ENCODE data around the gene FLYWCH1.

DNA sequence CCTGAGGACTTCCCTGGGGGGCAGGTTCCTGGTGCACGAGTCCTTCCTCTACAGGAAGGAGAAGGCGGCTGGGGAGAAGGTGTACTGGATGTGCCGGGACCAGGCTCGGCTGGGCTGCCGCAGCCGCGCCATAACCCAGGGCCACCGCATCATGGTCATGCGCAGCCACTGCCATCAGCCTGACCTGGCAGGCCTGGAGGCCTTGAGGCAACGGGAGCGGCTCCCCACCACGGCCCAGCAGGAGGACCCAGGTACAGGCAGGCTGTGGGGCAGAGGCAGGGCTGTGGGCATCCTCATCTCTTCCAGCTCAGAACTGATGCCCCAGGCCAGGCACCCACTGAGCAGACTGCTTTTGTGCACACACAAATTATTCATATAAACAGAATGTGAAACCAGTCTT is 26.5 kb downstream of the FLYWCH1 start:
- TF ChIP-seq, protein P1, sequence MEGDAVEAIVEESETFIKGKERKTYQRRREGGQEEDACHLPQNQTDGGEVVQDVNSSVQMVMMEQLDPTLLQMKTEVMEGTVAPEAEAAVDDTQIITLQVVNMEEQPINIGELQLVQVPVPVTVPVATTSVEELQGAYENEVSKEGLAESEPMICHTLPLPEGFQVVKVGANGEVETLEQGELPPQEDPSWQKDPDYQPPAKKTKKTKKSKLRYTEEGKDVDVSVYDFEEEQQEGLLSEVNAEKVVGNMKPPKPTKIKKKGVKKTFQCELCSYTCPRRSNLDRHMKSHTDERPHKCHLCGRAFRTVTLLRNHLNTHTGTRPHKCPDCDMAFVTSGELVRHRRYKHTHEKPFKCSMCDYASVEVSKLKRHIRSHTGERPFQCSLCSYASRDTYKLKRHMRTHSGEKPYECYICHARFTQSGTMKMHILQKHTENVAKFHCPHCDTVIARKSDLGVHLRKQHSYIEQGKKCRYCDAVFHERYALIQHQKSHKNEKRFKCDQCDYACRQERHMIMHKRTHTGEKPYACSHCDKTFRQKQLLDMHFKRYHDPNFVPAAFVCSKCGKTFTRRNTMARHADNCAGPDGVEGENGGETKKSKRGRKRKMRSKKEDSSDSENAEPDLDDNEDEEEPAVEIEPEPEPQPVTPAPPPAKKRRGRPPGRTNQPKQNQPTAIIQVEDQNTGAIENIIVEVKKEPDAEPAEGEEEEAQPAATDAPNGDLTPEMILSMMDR (IDR thresholded peaks at IDR 0.05; ENCODE audit: borderline replicate concordance, extremely low read depth, low read length, poor library complexity, severe bottlenecking), result no peak
- TF ChIP-seq EZH2 (IDR thresholded peaks at IDR 0.05; ENCODE audit: borderline replicate concordance, low read depth, low read length, severe bottlenecking), result no peak

Data from DND-41 (cell line).